Esophagus squamous epithelium (tissue), 4 donors: Measurements from ENCODE around the gene HLA-DOA.

Experiments used
- POLR2A ChIP-seq, 4 donors: fragments of 450-650 bp; IDR thresholded peaks; one replicate each; pipeline ENCODE4 v1.6.1; 2017; ENCODE audit warnings: antibody characterized with exemption in 4 of 4, mild to moderate bottlenecking in 4 of 4, moderate library complexity in 3 of 4
- TF ChIP-seq, protein P1 (sequence below), 6 experiments: fragments of 450-650 bp in 4 of 6; fragments of 200-600 bp in 2 of 6; sonication (generic) in 2 of 6; IDR thresholded peaks; one replicate each; pipeline ENCODE4 v1.5.1; 2016 to 2019; ENCODE audit warnings: antibody characterized with exemption in 6 of 6, mild to moderate bottlenecking in 4 of 6, moderate library complexity in 4 of 6

GRCh38 chr6:33036535-33036934, 27.1 kb upstream of the HLA-DOA start:
- TF ChIP-seq, protein P1, sequence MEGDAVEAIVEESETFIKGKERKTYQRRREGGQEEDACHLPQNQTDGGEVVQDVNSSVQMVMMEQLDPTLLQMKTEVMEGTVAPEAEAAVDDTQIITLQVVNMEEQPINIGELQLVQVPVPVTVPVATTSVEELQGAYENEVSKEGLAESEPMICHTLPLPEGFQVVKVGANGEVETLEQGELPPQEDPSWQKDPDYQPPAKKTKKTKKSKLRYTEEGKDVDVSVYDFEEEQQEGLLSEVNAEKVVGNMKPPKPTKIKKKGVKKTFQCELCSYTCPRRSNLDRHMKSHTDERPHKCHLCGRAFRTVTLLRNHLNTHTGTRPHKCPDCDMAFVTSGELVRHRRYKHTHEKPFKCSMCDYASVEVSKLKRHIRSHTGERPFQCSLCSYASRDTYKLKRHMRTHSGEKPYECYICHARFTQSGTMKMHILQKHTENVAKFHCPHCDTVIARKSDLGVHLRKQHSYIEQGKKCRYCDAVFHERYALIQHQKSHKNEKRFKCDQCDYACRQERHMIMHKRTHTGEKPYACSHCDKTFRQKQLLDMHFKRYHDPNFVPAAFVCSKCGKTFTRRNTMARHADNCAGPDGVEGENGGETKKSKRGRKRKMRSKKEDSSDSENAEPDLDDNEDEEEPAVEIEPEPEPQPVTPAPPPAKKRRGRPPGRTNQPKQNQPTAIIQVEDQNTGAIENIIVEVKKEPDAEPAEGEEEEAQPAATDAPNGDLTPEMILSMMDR (IDR thresholded peaks at IDR 0.05), result no peak
- no peak for TF ChIP-seq POLR2A (IDR thresholded peaks at IDR 0.05)
